T-helper 9 cell (primary cell): ENCODE data around the gene LRRC4.

Source experiments
- DNase-seq: peaks from one replicate; pipeline ENCODE4 v3.0.0-alpha.2; 2020
- total RNA-seq, 2 donors: gene quantifications; one replicate each; lab custom pipeline; 2026; lab: John Stamatoyannopoulos, UW

The LRRC4 gene
- total RNA-seq, result 0 to 0.35 reads per million in 2 donors

- DNase-seq, result no peak
Measured at GRCh38 chr7:128030654-128031611, at the start of gene LRRC4. TSS of gene LRRC4 (minus strand) at chr7:128031437. CDS start at chr7:128030640, 797 bp downstream.

- no peak for DNase-seq
Measured at GRCh38 chr7:128080169-128080568, 48.9 kb upstream of the LRRC4 start.

- no peak for DNase-seq
Measured at GRCh38 chr7:128078309-128078708, 47.1 kb upstream of the LRRC4 start.

DNA sequence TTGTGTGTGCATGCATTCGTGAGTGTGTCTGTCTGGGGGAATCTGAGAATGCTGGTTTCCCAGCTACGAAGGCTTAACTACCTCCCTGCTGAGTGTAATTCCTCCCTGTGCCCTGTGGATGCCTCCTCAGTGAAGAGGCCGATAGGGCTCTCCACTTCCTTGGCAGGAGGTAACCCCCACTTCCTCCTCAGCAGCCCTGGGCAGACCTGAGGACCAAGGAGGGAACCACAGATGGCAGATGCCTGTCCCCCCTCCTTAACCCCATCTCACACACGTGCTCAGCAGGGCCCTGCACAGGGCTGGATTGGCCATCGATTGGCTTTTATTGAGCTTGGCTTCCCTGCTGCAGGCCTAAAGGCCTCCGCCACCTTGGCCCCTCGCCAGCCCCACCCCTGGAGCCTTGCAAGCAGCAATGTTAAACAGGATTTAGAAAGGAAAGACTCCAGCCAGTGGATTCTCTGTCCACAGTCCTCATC, 45.6 kb upstream of the LRRC4 start:
- no peak for DNase-seq

DNA sequence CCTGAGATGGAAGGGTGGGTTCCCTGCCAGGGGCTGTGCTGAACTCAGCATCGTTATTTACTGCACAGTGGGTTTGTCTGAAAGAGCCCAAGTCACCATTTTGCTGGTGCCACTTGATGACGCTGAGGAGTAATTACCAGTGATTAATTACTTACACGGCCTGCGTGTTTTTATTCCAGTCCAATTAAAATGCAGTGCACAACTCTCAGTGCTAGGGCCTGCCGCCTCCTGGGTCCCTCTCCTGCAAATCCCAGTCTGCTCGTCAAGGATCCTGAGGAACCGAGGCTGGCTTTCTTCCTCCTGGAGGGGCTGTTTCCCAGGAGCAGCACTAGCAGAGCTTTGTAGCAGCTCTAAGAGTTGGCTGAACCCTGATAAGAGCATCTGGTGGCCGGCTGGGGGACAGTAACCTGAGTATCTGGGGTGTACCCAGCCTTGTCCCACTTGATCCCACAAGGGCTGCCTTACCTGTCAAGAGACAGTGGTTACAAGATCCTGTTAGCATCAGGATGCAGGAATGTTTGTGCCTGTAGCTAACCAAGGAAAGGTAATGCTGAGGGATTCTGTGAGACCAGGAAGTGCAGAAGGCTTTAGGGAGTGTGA, 45.1 kb upstream of the LRRC4 start:
- no peak for DNase-seq

DNA sequence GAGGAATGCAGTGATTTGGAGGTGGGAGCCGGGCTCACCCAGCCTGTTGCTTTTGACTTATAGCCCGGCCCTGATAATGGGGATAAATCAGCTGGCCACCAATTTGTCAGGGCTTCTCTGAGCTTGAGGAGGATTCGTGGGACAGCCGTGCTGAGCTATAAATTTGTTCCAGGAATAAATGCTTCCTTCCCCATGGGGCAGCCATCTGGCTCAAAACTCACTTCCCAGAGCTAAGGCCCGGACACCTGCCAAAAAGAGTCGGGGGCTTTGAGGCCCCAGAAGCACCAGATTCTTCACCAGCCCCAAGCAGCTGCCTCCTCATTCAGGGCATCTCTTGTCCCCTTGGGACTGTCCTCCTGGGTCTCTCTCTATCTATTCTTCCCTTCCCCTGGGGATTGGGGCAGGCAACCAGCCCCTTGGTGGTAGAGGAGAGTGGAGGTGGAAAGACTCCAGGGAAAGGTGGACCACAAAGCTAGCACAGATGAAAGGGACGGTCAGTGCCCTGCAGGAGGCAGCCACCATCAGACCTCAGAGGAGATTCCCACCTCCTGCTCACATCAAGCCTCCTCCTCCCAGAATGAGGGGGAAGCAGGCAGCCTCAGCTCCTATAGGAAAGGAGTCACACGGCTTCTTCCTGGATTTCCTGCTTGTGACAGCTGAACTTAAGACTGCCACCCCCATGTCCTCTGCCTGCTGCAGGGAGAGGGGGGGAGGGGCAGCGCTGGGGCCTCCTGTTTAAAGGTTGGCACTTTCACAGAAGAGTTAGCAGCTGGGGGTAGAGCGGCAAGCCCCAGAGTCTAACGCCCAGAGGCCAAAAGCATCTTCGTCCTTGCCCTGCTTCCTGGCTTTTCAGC, 44.2 kb upstream of the LRRC4 start:
- DNase-seq, result no peak

DNA sequence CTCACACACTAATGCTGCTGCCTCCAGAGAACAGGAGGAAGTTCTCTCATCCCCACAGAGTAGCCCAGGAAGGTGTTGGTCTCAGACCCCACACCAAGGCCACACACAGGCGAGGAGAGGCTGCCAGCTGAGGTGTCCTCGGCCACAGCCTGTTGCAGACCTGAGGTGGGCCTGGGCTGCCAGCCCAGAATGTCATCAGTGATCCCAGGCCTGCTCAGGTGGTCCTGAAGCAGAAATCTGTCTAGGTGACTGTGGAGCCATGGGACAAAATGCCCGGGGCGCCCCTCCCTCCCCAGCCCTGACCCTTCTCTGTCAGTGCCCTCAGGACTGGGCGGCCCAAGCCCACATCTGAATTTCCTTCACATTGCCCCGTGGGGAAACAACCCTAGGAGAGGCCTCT, 43.5 kb upstream of the LRRC4 start:
- no peak for DNase-seq

GRCh38 chr7:128074336-128074735, 43.1 kb upstream of the LRRC4 start:
- DNase-seq, result no peak

DNA sequence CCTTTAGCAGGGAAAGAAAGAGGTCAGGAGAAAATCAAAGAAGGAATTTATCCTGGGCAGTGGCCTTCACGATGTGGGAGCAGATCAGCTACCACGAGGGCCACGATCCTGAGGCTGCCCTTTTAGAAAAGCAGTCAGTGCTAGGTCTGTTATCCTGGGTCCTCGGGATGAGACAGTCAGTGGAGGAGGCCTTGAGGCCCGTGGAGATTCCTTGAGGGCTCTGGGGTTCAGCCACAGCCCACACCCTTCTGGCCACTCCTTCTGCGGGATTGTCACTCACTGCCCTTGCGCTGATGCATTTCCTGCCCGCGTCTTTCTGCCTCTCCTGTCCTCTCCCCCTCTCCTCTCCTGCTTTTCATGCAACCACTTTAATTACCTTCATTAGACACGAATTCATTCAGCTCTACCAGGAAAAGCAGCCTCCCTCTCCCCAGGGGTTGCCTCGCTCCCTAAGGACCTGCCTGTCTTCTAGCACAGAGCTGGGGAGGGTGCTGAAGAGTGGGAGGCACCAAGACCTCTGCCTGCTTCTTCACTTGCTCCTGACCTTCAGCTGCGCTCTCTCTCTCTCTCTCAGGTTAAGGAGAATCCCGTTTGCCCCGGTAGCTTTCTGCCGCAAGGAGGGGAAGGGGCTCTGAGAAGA, 42.6 kb upstream of the LRRC4 start:
- no peak for DNase-seq

GRCh38 chr7:128071801-128072200, 40.6 kb upstream of the LRRC4 start:
- DNase-seq, result no peak

GRCh38 chr7:128071376-128071775, 40.1 kb upstream of the LRRC4 start:
- DNase-seq, result no peak

GRCh38 chr7:128069373-128070364, 38.4 kb upstream of the LRRC4 start:
- DNase-seq, result no peak

DNA sequence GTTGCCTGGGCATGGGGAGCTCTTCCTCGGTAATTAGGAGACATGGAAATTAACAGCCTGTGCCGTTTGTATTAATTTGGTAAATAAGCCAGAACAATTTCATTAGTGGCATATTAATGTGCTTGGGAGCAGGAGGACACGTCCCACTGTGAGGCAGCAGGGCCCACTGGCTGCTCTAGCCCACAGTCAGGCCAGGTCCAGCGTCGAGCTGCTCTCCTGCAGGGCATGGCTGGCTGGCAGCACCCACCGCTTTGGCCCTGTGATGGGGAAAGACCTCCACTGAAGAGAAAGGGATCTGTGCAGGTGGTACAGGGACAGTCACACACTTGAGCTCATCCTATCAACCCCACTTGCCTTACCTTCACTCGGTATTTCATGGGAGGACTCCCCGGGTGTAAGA, 37.5 kb upstream of the LRRC4 start:
- DNase-seq, result no peak

GRCh38 chr7:128067983-128068382, 36.7 kb upstream of the LRRC4 start:
- DNase-seq, result no peak

DNA sequence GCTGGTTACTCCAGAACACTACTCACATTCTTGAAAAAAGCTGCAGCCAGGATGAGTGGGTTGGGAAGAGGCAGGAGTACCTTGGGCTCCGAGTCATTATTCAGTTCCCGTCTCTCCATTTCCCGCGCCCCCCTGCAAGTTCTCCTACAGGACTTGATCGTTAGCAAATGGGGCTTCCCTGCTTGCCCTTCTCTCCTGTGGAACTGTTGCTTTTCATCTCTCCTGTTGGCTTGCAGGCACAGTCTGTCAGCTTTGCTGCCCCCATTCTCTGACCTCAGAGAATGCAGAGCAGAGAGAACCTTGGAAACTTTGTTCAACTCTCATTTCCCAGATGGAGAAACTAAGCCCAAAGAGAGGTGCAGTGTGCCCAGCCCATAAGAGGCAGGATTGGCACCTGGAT, 35.6 kb upstream of the LRRC4 start:
- no peak for DNase-seq

GRCh38 chr7:128066395-128066794, 35.2 kb upstream of the LRRC4 start:
- DNase-seq, result no peak

GRCh38 chr7:128065872-128066271, 34.6 kb upstream of the LRRC4 start:
- DNase-seq, result no peak

DNA sequence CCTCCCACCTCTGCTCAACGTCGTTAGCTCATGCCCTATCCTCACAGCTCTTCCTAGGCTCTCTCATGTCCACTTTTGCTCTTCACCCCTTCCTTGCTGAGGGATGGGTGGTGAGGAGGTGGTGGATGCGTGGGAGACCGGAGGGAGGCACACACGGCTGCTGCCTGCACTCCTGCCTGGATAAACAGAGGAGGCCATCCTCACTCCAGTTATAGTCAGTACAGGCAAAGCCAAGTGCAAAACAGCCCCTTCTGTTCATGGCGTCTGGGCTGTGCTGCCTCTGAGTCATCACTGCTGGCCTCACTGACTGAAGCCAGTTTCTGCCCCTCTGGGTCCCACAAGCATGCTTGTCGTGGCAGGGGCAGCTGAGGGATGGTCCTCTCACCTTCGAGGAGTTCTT, 31.9 kb upstream of the LRRC4 start:
- no peak for DNase-seq

DNA sequence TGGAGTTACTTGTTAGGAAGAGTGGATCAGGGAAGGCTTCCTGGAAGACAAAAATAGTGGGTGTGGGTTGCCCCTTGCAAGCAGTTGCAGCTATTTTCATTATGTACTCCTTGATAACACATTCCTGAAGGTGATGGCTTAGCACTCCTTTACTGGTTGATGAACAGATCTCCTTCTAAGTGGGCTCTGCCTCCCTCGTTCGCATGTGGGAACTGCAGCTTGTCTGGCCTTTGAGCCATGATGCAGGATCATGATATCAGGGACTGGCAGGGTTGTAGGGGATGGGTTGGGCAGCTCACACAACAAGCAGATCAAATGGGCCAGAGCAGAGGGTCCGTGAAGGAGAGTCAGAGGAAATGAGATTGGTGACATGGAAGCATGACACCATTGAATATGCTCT, 28.8 kb upstream of the LRRC4 start:
- DNase-seq, result no peak

- no peak for DNase-seq
Measured at GRCh38 chr7:128059143-128059988, 28.1 kb upstream of the LRRC4 start.
